Measurements from ENCODE around the gene LMO7.

Gene LMO7

DNA sequence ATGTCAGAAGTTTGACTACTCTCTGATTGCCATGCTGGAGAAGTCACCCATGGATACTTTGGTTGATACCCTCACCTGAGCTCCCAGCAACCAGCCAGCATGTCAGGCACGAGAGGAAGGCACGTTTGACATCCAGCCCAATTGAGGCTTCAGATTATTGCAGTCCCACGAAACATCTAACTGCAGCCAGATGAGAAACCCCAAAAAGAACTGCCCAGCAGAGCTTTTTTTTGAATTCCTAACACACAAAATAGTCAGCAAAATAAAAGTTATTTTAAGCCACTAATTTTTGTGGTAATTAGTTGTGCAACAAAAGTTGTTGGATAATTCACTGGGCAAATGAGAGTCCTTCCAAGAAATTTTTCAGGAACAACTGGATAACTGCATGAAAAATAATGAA lies 259.0 kb downstream of the LMO7 start:
- no peak for DNase-seq (ENCODE audit: low read depth in 2 of 2)

DNA sequence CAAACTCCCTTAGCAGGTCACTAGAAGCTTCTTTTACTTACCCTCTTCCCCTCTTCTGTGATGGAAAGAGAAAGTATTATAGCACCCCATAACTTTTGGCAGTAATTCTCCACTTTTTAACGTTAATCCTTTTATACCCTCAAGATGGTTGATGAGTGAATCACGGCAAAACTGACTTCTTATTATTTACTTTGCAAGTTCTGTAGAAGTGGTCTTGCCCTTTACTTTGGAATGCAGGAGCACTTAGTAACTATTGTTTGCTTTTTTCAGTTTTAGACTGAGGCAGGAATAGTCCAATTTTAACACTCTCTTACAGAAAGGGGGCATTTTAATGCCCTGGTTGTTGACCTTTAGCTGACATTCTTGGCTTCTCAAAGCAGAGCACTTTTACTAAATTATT lies 260.1 kb downstream of the LMO7 start:
- DNase-seq (ENCODE audit: low read depth in 2 of 2) = no peak

DNA sequence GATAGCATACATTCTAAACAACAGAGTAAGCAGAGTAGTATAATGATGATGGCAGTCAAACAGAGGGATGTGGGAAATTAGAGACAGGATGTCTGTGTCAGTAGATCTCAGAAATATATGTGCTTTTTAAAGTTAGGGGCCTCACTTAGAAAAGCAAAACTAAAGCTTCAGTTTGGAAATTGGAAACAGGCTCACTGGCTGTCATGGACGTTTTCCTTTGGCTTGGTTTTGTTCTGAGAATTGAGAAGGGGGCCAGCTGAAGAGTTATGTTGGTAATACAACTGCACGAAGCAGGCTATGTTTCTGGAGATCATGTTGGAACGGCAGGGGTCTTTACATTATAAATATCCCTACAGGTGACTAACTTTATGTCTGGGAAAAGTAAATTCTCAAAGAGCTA lies 261.3 kb downstream of the LMO7 start:
- DNase-seq (ENCODE audit: low read depth in 2 of 2) = no peak

- no peak for DNase-seq (ENCODE audit: low read depth in 2 of 2)
These were observed 265.4 kb downstream of the LMO7 start for GRCh38 chr13:75901501-75901900.

GRCh38 chr13:75902166-75903104 lies 266.3 kb downstream of the LMO7 start:
- no peak for DNase-seq (ENCODE audit: low read depth in 2 of 2)

GRCh38 chr13:75904012-75904411 lies 267.9 kb downstream of the LMO7 start:
- no peak for DNase-seq (ENCODE audit: low read depth in 2 of 2)

DNA sequence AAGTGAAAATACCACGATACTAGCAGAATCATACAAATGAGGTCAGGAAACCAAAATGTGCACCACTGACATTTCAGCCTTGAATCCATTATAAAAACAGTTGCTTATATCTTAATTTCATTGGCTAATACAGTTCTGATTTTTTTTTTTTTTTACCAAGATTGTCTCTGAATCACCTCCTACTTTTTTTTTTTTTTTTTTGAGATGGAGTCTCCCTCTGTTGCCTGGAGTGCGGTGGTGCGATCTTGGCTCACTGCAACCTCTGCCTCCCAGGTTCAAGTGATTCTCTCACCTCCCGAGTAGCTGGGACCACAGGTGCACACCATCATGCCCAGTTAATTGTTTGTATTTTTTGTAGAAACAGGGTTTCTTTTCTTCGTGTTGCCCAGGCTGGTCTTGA lies 270.2 kb downstream of the LMO7 start:
- no peak for DNase-seq (ENCODE audit: low read depth in 2 of 2)

GRCh38 chr13:75907044-75907443 lies 270.9 kb downstream of the LMO7 start:
- DNase-seq (ENCODE audit: low read depth in 2 of 2) = no peak

GRCh38 chr13:75908141-75908540 lies 272.0 kb downstream of the LMO7 start:
- DNase-seq (ENCODE audit: low read depth in 2 of 2) = no peak
